T-cell (primary cell): ENCODE results near the gene ZNF146. TPM values are rescaled to one million over a fixed set of nuclear protein-coding genes. Genes with fewer than 3 reads are reported as not detected.

Source experiments
- ATAC-seq, 4 experiments: fragments of 200-7000 bp in 3 of 4; fragments of 150-1000 bp in 1 of 4; cut with Tn5 transposase; replicated peaks in 1 of 4; 1 replicate in 3 of 4; 2 replicates in 1 of 4; pipeline ENCODE4 v1.10.0; 2021; ENCODE audit warnings: moderate library complexity in 3 of 4, mild to moderate bottlenecking in 2 of 4, moderate number of reproducible peaks in 1 of 4
- CTCF ChIA-PET, 2 donors: fragments of 300-600 bp; sonication (Branson Sonifier 250); formaldehyde crosslinking; loops; one replicate each; lab custom pipeline; 2022; ENCODE audit warnings: antibody characterized with exemption in 2 of 2; lab: Charles Lee
- POLR2A ChIA-PET, 2 donors: fragments of 300-600 bp; sonication (Branson Sonifier 250); formaldehyde crosslinking; loops; one replicate each; lab custom pipeline; 2022; ENCODE audit warnings: antibody characterized with exemption in 2 of 2; lab: Charles Lee
- DNase-seq, 35 experiments: peaks; one replicate each; pipeline versions ENCODE4 v3.0.0 to v3.0.0-alpha.2; 2013 to 2023
- H3K27ac ChIP-seq: one replicate; pipeline ENCODE4 v1.5.1; 2013; ENCODE audit warnings: low read length
- H3K27me3 ChIP-seq, 2 experiments: replicated peaks in 1 of 2; 1 replicate in 1 of 2; 2 replicates in 1 of 2; pipeline versions ENCODE4 v1.6.1 to v1.7.0; 2013; ENCODE audit warnings: low read length in 1 of 2, mixed read lengths in 1 of 2; ENCODE audit not compliant: control insufficient read depth in 2 of 2, insufficient read depth in 2 of 2; ENCODE audit errors: extremely low read depth in 1 of 2
- H3K36me3 ChIP-seq, 2 donors: 1 replicate in 1 of 2; 2 replicates in 1 of 2; pipeline versions ENCODE4 v1.6.1 to v1.7.0; 2013; ENCODE audit warnings: low read length in 1 of 2; ENCODE audit not compliant: control insufficient read depth in 2 of 2, insufficient read depth in 1 of 2; ENCODE audit errors: extremely low read depth in 1 of 2
- H3K4me1 ChIP-seq, 2 experiments: 1 replicate in 1 of 2; 2 replicates in 1 of 2; pipeline versions ENCODE4 v1.6.1 to v1.7.0; 2013; ENCODE audit warnings: low read length in 2 of 2, mixed read lengths in 1 of 2; ENCODE audit not compliant: insufficient read depth in 2 of 2, control insufficient read depth in 1 of 2; ENCODE audit errors: extremely low read depth in 1 of 2
- H3K4me3 ChIP-seq, 2 donors: 1 replicate in 1 of 2; 2 replicates in 1 of 2; pipeline versions ENCODE4 v1.5.1 to v1.7.0; 2013; ENCODE audit warnings: mild to moderate bottlenecking in 2 of 2, low read length in 1 of 2, moderate library complexity in 1 of 2; ENCODE audit not compliant: control insufficient read depth in 1 of 2; ENCODE audit errors: extremely low read depth in 1 of 2
- H3K9me3 ChIP-seq: 2 replicates; pipeline ENCODE4 v1.7.0; 2013
- H3K27ac Mint-ChIP-seq, 2 donors: one replicate each; pipeline ENCODE4 v1.8.0; 2020 to 2021; ENCODE audit warnings: mild to moderate bottlenecking in 2 of 2, mixed read lengths in 2 of 2
- H3K27me3 Mint-ChIP-seq, 2 donors: one replicate each; pipeline ENCODE4 v1.8.0; 2021 to 2022; ENCODE audit warnings: mixed read lengths in 2 of 2
- H3K36me3 Mint-ChIP-seq: one replicate; pipeline ENCODE4 v1.8.0; 2021; ENCODE audit warnings: mixed read lengths
- H3K4me1 Mint-ChIP-seq, 3 donors: one replicate each; pipeline ENCODE4 v1.8.0; 2020 to 2022; ENCODE audit warnings: mixed read lengths in 3 of 3, mild to moderate bottlenecking in 1 of 3
- H3K4me3 Mint-ChIP-seq, 3 donors: one replicate each; pipeline ENCODE4 v1.8.0; 2020 to 2022; ENCODE audit warnings: mild to moderate bottlenecking in 3 of 3, mixed read lengths in 3 of 3, moderate library complexity in 3 of 3
- H3K9me3 Mint-ChIP-seq, 3 donors: one replicate each; pipeline ENCODE4 v1.8.0; 2020 to 2022; ENCODE audit warnings: mixed read lengths in 3 of 3
- WGBS: methylation state at CpG from one replicate; pipeline ENCODE4 v1.1.5; 2013; ENCODE audit warnings: missing lambda C conversion rate; ENCODE audit not compliant: insufficient coverage; 5-methylcytosine and 5-hydroxymethylcytosine counted together
- total RNA-seq, 35 experiments: library from RNA in 6 of 35; stranded (reverse) in 6 of 35; fragments of 120-200 nt in 1 of 35; gene quantifications; one replicate each; pipeline versions ENCODE4 v1.2.1 to v1.2.4 and lab custom pipeline; 2013 to 2026

The ZNF146 gene
- total RNA-seq, 5 donors from 2014 or later (not counting 1 experiment from before 2014, with no cell fraction given), result 24.4 to 63.2 (median 61.1) TPM

DNA sequence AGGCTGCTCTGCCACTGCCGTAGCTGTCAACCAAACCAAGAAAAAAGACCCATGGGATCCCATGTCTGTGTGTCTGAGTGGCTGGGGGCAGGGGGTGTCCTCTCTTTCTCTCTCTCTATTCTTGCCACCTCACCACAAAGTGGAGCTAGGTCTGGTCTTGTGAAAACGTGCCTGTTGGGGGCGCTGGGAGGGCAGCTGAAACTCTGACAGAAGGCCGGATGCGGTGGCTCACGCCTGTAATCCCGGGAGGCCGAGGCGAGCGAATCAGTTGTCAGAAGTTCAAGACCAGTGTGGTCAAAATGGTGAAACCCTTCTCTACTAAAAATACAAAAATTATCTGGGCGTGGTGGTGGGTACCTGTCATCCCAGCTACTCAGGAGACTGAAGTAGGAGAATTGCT, 29.2 kb downstream of the ZNF146 start:
- no peaks in the 10 kb centered on the region for H3K9me3 ChIP-seq
- no peak overlapping the region for H3K4me3 ChIP-seq
- peaks cover 0 to 2% (median 0%) of the 10 kb centered on the region in 3 donors for H3K4me1 Mint-ChIP-seq
- peaks cover 20% of the 10 kb centered on the region for H3K36me3 Mint-ChIP-seq
- no peak overlapping the region for H3K27ac ChIP-seq
- 68% methylated on average over 4 of the region's 11 CpGs for WGBS
- no peaks in the 10 kb centered on the region for H3K36me3 ChIP-seq
- no peaks in the 10 kb centered on the region for H3K27me3 Mint-ChIP-seq
- H3K27ac Mint-ChIP-seq, result no peak overlapping the region
- CTCF ChIA-PET, result no interaction called here
- POLR2A ChIA-PET, result no interaction called here
- H3K9me3 Mint-ChIP-seq, result peaks cover 24 to 55% (median 31%) of the 10 kb centered on the region in 3 donors
- DNase-seq (no peak), ATAC-seq (no peak)
- no peak overlapping the region for H3K4me3 Mint-ChIP-seq
- peaks cover 0 to 6% of the 10 kb centered on the region in 2 experiments for H3K27me3 ChIP-seq
- peaks cover 0 to 2% of the 10 kb centered on the region in 2 experiments for H3K4me1 ChIP-seq

GRCh38 chr19:36245210-36246005, 30.5 kb downstream of the ZNF146 start:
- Mint-ChIP-seq H3K9me3 (peaks cover 21 to 47% (median 27%) of the 10 kb centered on the region in 3 donors), H3K27me3 (no peaks in the 10 kb centered on the region), H3K27ac (no peak overlapping the region), H3K4me3 (no peak overlapping the region), H3K36me3 (peaks cover 9% of the 10 kb centered on the region), H3K4me1 (peaks cover 0 to 2% (median 0%) of the 10 kb centered on the region in 3 donors)
- peaks cover 0 to 6% of the 10 kb centered on the region in 2 experiments for H3K27me3 ChIP-seq
- no peak for ATAC-seq
- peaks cover 0 to 2% of the 10 kb centered on the region in 2 experiments for H3K4me1 ChIP-seq
- H3K9me3 ChIP-seq, result no peaks in the 10 kb centered on the region
- DNase-seq, result no peak
- no peaks in the 10 kb centered on the region for H3K36me3 ChIP-seq
- H3K27ac ChIP-seq, result no peak overlapping the region
- 24% methylated on average over 62 of the region's 63 CpGs for WGBS
- POLR2A ChIA-PET, result no interaction called here
- CTCF ChIA-PET, result no interaction called here
- H3K4me3 ChIP-seq, result no peak overlapping the region

DNA sequence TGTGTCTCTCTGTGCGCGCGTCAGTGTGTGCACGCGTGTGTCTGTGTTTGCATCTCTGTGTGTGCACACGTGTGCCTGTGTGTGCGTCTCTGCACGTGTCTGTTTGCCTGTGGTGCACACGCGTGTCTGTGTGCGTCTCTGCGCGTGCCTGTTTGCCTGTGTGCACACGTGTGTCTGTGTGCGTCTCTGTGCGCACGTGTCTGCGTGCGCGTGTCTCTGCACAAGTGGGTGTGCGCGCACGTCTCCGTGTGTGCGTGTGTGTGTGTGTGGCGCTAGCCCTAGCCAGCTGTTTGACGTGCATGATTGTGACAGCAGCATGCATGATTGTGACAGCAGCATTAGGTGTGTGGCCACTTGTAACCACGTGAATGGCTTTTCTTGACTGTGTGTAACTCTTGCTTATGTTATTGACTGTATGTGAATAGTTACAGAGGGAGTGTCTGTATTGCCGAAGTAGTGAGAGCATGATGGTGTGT, 31.1 kb downstream of the ZNF146 start:
- Histone ChIP-seq H3K27ac (no peak overlapping the region), H3K4me3 (no peak overlapping the region), H3K27me3 (peaks cover 0 to 6% of the 10 kb centered on the region in 2 experiments), H3K4me1 (peaks cover 0 to 2% of the 10 kb centered on the region in 2 experiments), H3K36me3 (no peaks in the 10 kb centered on the region), H3K9me3 (no peaks in the 10 kb centered on the region)
- no peak overlapping the region for H3K4me3 Mint-ChIP-seq
- peaks cover 21 to 44% (median 27%) of the 10 kb centered on the region in 3 donors for H3K9me3 Mint-ChIP-seq
- ChIA-PET CTCF (no interaction called here), POLR2A (no interaction called here)
- no peaks in the 10 kb centered on the region for H3K27me3 Mint-ChIP-seq
- H3K27ac Mint-ChIP-seq, result no peak overlapping the region
- DNase-seq (no peak), ATAC-seq (no peak)
- WGBS, result 61% methylated on average over 28 of the region's 29 CpGs
- H3K4me1 Mint-ChIP-seq, result peaks cover 0 to 2% (median 0%) of the 10 kb centered on the region in 3 donors
- H3K36me3 Mint-ChIP-seq, result peaks cover 9% of the 10 kb centered on the region

GRCh38 chr19:36252047-36252446, 37.1 kb downstream of the ZNF146 start:
- ChIA-PET CTCF (no interaction called here), POLR2A (no interaction called here)
- Histone ChIP-seq H3K36me3 (no peaks in the 10 kb centered on the region), H3K27ac (no peak overlapping the region), H3K4me1 (no peaks in the 10 kb centered on the region), H3K27me3 (peaks cover 0 to 3% of the 10 kb centered on the region in 2 experiments), H3K9me3 (no peaks in the 10 kb centered on the region), H3K4me3 (no peak overlapping the region)
- peaks cover 11 to 50% (median 25%) of the 10 kb centered on the region in 3 donors for H3K9me3 Mint-ChIP-seq
- H3K27me3 Mint-ChIP-seq, result no peaks in the 10 kb centered on the region
- DNase-seq (no peak), ATAC-seq (no peak)
- no peak overlapping the region for H3K27ac Mint-ChIP-seq
- H3K36me3 Mint-ChIP-seq, result peaks cover 6% of the 10 kb centered on the region
- WGBS, result no CpG with 5 or more reads among the region's 1 CpG
- no peak overlapping the region for H3K4me3 Mint-ChIP-seq
- no peaks in the 10 kb centered on the region for H3K4me1 Mint-ChIP-seq

DNA sequence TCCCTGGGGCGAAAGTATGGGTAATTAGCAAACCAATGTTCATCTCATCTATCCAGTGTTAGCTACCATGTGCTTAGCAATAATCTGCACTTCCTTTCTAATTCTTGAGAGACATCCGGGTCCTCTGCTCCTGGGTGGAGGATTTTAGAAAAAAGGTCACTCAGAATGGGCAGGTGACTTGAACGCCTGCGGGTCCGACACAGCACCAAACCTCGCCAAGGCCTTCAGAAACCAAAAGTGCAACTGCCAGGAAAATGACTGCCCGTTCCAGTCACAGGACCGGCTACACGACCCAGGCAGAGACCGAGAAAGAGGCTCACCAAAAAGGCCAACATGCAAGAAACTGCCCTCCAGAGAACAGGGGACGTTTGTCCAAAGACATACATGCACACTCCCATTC, 39.9 kb downstream of the ZNF146 start:
- Mint-ChIP-seq H3K27me3 (peaks cover 2 to 5% of the 10 kb centered on the region in 2 donors), H3K27ac (no peak overlapping the region), H3K9me3 (peaks cover 4 to 39% (median 21%) of the 10 kb centered on the region in 3 donors), H3K4me3 (no peak overlapping the region), H3K4me1 (no peaks in the 10 kb centered on the region), H3K36me3 (peaks cover 6% of the 10 kb centered on the region)
- Histone ChIP-seq H3K4me3 (no peak overlapping the region), H3K9me3 (no peaks in the 10 kb centered on the region), H3K27ac (no peak overlapping the region), H3K27me3 (peaks cover 0 to 8% of the 10 kb centered on the region in 2 experiments), H3K4me1 (no peaks in the 10 kb centered on the region), H3K36me3 (no peaks in the 10 kb centered on the region)
- 93% methylated on average over 8 of the region's 11 CpGs for WGBS
- ATAC-seq (no peak), DNase-seq (no peak)
- POLR2A ChIA-PET, result no interaction called here
- CTCF ChIA-PET, result no interaction called here

- Mint-ChIP-seq H3K4me1 (no peaks in the 10 kb centered on the region), H3K27ac (no peak overlapping the region), H3K36me3 (peaks cover 6% of the 10 kb centered on the region), H3K4me3 (no peak overlapping the region), H3K27me3 (peaks cover 2 to 5% of the 10 kb centered on the region in 2 donors), H3K9me3 (peaks cover 4 to 36% (median 21%) of the 10 kb centered on the region in 3 donors)
- Histone ChIP-seq H3K4me3 (no peak overlapping the region), H3K27ac (no peak overlapping the region), H3K36me3 (no peaks in the 10 kb centered on the region), H3K9me3 (no peaks in the 10 kb centered on the region), H3K4me1 (no peaks in the 10 kb centered on the region), H3K27me3 (peaks cover 0 to 8% of the 10 kb centered on the region in 2 experiments)
- ChIA-PET CTCF (no interaction called here), POLR2A (no interaction called here)
- DNase-seq (no peak), ATAC-seq (no peak)
- 96% methylated on average over 24 of the region's 28 CpGs for WGBS
These were observed 40.4 kb downstream of the ZNF146 start for GRCh38 chr19:36255316-36255715.
